ENCODE results near the gene CDADC1. TPM values are rescaled to one million over a fixed set of nuclear protein-coding genes. Genes with fewer than 3 reads are reported as not detected.
A peak's percentile ranks its signal among the peaks of the same experiment; 100 is the strongest.

CDADC1 gene
- 1 to 10 TPM; 8.5 to 9.7 TPM for total RNA-seq

DNA sequence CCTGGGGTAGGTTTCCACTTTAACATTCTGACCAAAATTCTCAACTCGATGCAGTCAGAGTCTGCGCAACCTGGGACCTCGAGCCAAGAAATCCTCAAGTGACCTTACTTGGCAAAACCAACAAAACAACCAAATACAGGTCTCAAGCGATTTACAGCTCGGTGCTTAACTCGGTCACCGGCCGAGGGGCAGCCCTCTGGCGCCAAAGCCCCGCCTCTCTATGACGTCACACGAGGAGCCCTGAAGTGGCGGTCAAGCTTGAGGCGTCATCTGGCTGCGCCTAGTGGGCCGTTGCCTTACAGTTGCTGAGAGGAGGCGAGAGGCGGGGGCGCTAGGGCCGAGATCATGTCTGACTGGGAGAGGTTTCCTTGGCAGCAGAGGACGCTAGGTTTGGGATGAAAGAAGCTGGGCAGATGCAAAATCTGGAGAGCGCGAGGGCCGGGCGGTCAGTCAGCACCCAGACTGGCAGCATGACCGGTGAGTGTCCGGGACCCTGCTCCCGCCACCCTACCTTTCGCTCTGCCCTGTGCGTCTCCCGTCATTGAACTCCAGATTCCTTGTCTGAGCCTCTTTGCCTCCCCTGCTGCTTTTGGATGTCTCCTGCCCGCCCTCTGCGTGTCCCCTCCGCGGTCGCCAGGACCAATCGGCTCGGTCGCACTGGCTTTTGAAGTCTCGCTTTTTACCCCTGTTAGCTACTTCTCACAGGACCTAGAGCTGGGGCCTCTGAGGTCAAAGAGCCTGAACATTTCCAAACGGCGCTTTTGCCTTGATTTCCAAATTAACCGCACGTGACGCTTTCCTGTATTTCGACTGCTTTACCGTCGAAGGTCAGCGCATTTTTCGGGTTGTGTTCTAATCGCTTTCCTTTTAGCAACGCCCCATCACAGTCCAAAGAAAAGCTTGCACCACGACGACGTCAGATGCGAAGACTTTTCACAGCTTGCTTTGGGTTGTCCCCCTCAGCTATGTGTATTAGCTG lies at the start of gene CDADC1:
CDADC1 (plus strand) TSS at position 283 of the 979 bp plus-strand sequence; CDS start at position 396, 113 bp downstream.
- intact Hi-C loops (cut with DNase I, micrococcal nuclease), result loop anchor here in 1 of 2 experiments (1.0 to 5.0 kb wide), 5 partner anchors 197 to 688 kb away; partner anchors contain the start of genes CAB39L, FNDC3A, KPNA3 and SETDB2
- Mint-ChIP-seq H3K4me3 (peak within 1 kb of the TSS; percentile 92), H3K4me1 (peaks cover 34% of the 10 kb centered on the region), H3K9me3 (ENCODE audit: low read depth) (no peaks in the 10 kb centered on the region), H3K27me3 (peaks cover 2% of the 10 kb centered on the region), H3K36me3 (ENCODE audit: low read depth) (peaks cover 5% of the 10 kb centered on the region), H3K27ac (peak within 1 kb of the TSS; percentile 96)
- POLR2A ChIA-PET, result interaction anchor here (0.6 to 1.7 kb wide), 3 partner anchors 9 to 248 kb away, joined by 3 to 7 read pairs (median 3); partner anchors contain the start of genes CAB39L, PHF11 and SETDB2
- DNase-seq, result peak; percentile 96
- CTCF ChIA-PET, result interaction anchor here (0.6 to 2.0 kb wide), 6 partner anchors 9 to 166 kb away, joined by 3 to 9 read pairs (median 4); no protein-coding TSS in a partner anchor
- ATAC-seq, result peak; percentile 94

DNA sequence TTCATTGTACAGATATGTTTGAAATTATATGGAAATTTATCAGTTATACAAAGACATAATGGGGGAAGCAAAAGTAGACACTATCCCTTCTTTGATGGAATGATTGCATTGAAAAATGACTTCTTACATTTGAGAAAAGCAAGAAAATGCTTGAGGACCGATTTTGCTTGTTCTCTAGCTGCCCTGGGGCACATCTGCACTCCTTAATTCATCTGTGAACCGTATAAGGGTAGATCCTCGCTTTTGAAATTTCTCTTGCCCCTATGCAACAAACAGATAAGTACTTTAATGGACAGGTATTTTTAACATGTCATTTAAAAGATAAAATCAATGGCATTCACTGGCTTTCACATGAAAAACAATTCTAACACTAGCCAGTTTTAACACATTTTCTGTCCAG lies 41.1 kb upstream of the CDADC1 start:
- ATAC-seq (no peak), DNase-seq (no peak)
- H3K36me3 Mint-ChIP-seq (ENCODE audit: low read depth), result peaks cover 37% of the 10 kb centered on the region
- no peaks in the 10 kb centered on the region for H3K4me1 Mint-ChIP-seq
- no peak overlapping the region for H3K27ac Mint-ChIP-seq
- no peak overlapping the region for H3K4me3 Mint-ChIP-seq
- intact Hi-C loops (cut with DNase I, micrococcal nuclease), result no loop called here
- ChIA-PET POLR2A (no interaction called here), CTCF (no interaction called here)
- no peaks in the 10 kb centered on the region for H3K27me3 Mint-ChIP-seq
- H3K9me3 Mint-ChIP-seq (ENCODE audit: low read depth), result no peaks in the 10 kb centered on the region

DNA sequence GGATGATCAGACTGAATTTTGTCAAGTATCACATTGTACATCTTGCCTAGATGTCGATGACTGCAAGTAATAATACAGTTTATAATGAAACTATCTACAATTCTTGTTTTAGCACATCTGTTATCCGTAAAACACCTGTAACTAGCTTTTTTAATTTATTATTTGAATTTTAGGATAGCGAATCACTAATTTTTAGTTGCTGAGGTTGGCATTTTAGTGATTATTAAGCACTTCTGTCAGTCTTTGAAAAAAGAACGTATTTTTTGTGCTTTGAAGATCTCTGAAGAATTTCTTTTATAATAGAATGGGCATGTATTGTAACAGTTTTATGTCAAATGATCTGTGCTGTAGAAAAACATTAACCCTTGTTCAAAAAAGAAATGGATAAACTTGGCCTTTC lies 39.1 kb upstream of the CDADC1 start:
- no peak overlapping the region for H3K27ac Mint-ChIP-seq
- ATAC-seq (no peak), DNase-seq (no peak)
- H3K36me3 Mint-ChIP-seq (ENCODE audit: low read depth), result peaks cover 42% of the 10 kb centered on the region
- POLR2A ChIA-PET, result no interaction called here
- intact Hi-C loops (cut with DNase I, micrococcal nuclease), result no loop called here
- no peaks in the 10 kb centered on the region for H3K9me3 Mint-ChIP-seq (ENCODE audit: low read depth)
- no peaks in the 10 kb centered on the region for H3K27me3 Mint-ChIP-seq
- CTCF ChIA-PET, result no interaction called here
- no peaks in the 10 kb centered on the region for H3K4me1 Mint-ChIP-seq
- no peak overlapping the region for H3K4me3 Mint-ChIP-seq

DNA sequence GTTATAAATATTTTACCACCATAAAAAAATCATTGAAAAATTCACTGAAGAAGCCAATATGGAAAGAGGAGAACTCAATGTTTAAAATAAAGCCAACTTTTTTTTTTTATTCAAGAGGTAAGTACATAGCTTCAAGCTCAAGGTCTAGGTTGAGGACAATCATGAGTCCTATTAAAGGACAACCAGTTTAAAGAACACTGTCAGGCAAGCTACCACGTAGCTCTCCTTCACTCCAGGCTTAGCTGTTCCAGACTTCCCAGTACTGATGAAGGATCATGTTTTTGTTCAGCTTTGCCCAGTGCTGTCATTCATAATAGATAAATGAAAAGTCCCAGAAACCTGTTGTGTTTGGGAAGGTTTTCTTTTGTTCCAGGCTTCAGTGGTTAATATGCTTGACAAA lies 37.6 kb upstream of the CDADC1 start:
- ATAC-seq (no peak), DNase-seq (no peak)
- no peaks in the 10 kb centered on the region for H3K27me3 Mint-ChIP-seq
- intact Hi-C loops (cut with DNase I, micrococcal nuclease), result no loop called here
- POLR2A ChIA-PET, result no interaction called here
- H3K4me3 Mint-ChIP-seq, result no peak overlapping the region
- no peak overlapping the region for H3K27ac Mint-ChIP-seq
- peaks cover 9% of the 10 kb centered on the region for H3K4me1 Mint-ChIP-seq
- no peaks in the 10 kb centered on the region for H3K9me3 Mint-ChIP-seq (ENCODE audit: low read depth)
- CTCF ChIA-PET, result interaction anchor here (0.6 to 1.6 kb wide), 2 partner anchors 9 to 761 kb away, joined by 4 read pairs; no protein-coding TSS in a partner anchor
- H3K36me3 Mint-ChIP-seq (ENCODE audit: low read depth), result peaks cover 35% of the 10 kb centered on the region

DNA sequence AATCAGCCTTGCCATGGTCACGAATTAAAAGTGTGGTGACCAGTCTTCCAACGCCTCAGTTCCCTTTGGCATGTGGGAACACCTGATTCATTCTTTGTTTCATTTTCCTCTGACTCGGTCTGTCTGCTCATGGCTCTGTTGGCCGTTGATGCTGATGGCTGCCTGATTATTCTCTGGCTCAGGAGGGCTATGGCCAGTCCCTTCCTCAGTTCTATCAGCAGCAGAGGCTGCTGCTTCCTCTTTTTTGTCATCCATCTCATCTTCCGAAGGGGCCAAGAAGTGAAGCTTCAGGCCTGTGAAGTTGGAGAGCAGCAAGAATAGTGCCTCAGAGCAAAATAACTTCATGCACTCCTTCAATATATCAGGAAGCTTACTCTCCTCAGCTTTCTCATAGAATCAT lies 37.1 kb upstream of the CDADC1 start:
- no peak overlapping the region for H3K4me3 Mint-ChIP-seq
- H3K27me3 Mint-ChIP-seq, result no peaks in the 10 kb centered on the region
- H3K27ac Mint-ChIP-seq, result peak overlapping the region; percentile 8
- ATAC-seq, result no peak
- H3K4me1 Mint-ChIP-seq, result peaks cover 10% of the 10 kb centered on the region
- DNase-seq, result no peak
- intact Hi-C loops (cut with DNase I, micrococcal nuclease), result no loop called here
- H3K36me3 Mint-ChIP-seq (ENCODE audit: low read depth), result peaks cover 34% of the 10 kb centered on the region
- ChIA-PET POLR2A (no interaction called here), CTCF (interaction anchor here (1.6 kb wide), 1 partner anchor 9 kb away, joined by 4 read pairs; no protein-coding TSS in a partner anchor)
- H3K9me3 Mint-ChIP-seq (ENCODE audit: low read depth), result no peaks in the 10 kb centered on the region

DNA sequence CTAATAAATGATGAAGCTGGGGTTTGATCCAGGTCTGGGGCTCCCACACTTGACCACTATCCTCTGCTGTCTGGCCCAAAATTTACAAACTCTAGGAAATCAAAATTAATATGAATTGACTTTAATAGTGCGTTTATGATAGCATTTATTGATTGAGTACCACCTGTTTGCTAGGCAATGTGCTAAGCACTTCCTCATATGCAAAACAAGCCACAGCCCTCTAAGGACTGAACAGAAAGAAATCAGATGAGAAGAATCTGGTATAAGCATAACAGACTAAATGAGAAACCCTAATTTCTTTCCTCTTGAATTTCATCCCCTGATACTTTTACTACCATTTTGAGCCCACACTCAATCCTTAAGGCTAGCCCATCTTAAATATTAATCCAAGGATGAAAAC lies 34.2 kb upstream of the CDADC1 start:
- DNase-seq (no peak), ATAC-seq (no peak)
- Mint-ChIP-seq H3K4me3 (no peak overlapping the region), H3K4me1 (peaks cover 10% of the 10 kb centered on the region), H3K9me3 (ENCODE audit: low read depth) (no peaks in the 10 kb centered on the region), H3K36me3 (ENCODE audit: low read depth) (peaks cover 14% of the 10 kb centered on the region), H3K27me3 (peaks cover 15% of the 10 kb centered on the region), H3K27ac (no peak overlapping the region)
- ChIA-PET CTCF (no interaction called here), POLR2A (no interaction called here)
- intact Hi-C loops (cut with DNase I, micrococcal nuclease), result no loop called here

DNA sequence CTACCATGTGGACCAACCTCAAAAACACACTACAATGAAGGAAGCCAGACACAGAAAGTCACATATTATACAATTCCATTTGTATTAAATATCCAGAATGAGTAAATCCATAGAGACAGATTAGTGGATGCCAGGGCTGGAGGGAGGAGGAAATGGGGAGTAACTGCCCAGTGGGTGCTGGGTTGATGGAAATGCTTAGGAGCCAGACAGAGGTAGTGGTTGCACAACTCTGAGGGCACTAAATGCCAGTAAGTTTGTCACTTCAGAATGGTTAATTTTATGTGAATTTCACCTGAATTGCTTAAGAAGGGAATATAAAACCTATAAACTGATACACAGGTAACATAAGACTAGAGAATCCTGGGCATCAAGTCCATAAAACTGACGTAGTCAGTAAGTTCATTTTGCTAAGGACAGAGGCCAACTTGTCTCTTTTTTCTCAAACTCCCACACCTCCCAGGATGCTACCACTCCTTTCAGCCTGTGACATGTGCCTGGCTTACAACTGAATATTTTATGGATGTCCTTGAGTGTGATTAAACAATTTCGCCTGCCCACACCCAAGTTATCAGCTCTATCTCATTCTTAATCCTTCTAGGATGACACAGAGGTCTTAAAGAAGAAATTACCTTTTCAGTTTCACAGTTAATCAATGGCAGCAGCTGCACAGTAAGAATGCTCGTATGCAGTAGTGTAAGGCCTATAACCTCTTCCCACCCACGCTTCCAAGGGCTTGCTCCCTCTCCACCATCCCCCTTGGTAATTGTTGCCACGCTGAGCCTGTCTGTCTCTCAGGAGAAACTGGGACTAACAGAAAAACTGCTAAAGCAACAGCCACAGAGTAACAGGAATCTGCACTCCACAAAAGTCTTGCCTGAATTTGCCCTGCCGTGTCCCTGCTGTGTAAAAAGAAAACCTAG lies 33.5 kb upstream of the CDADC1 start:
- Mint-ChIP-seq H3K27me3 (peaks cover 22% of the 10 kb centered on the region), H3K36me3 (ENCODE audit: low read depth) (peaks cover 14% of the 10 kb centered on the region), H3K27ac (peak overlapping the region; percentile 9), H3K4me3 (no peak overlapping the region), H3K4me1 (peaks cover 10% of the 10 kb centered on the region), H3K9me3 (ENCODE audit: low read depth) (no peaks in the 10 kb centered on the region)
- ChIA-PET CTCF (interaction anchor here (0.9 to 1.5 kb wide), 4 partner anchors 13 to 444 kb away, joined by 3 to 5 read pairs (median 4); no protein-coding TSS in a partner anchor), POLR2A (no interaction called here)
- intact Hi-C loops (cut with DNase I, micrococcal nuclease), result no loop called here
- ATAC-seq (peak; percentile 48), DNase-seq (no peak)

DNA sequence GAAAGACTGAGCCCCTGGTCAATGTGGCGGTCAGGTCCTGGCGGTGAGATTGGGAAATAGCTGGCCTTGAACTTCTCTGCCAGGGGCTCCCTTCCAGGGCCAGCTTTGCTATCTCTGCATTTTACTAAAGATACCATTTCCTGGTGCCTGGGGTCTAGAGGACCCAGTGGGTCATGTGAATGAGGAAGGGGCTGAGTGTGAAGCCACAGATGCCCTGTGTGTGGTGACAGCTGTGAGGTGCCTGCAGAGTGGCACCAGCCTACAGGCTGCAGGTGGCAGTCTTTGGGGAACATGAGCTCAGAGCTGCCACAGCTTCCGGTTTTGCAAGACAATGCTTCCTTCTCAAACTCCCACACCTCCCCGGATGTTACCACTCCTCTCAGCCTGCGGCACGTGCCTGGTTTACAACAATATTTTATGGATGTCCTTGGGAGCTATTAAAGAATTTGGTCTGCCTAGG lies 32.8 kb upstream of the CDADC1 start:
- DNase-seq (peak; percentile 64), ATAC-seq (peak; percentile 83)
- H3K4me1 Mint-ChIP-seq, result peaks cover 12% of the 10 kb centered on the region
- intact Hi-C loops (cut with DNase I, micrococcal nuclease), result no loop called here
- H3K4me3 Mint-ChIP-seq, result no peak overlapping the region
- H3K27ac Mint-ChIP-seq, result peak overlapping the region; percentile 9
- ChIA-PET CTCF (interaction anchor here (0.9 to 1.5 kb wide), 4 partner anchors 13 to 445 kb away, joined by 3 to 5 read pairs (median 4); no protein-coding TSS in a partner anchor), POLR2A (no interaction called here)
- peaks cover 10% of the 10 kb centered on the region for H3K36me3 Mint-ChIP-seq (ENCODE audit: low read depth)
- no peaks in the 10 kb centered on the region for H3K9me3 Mint-ChIP-seq (ENCODE audit: low read depth)
- H3K27me3 Mint-ChIP-seq, result peaks cover 28% of the 10 kb centered on the region

DNA sequence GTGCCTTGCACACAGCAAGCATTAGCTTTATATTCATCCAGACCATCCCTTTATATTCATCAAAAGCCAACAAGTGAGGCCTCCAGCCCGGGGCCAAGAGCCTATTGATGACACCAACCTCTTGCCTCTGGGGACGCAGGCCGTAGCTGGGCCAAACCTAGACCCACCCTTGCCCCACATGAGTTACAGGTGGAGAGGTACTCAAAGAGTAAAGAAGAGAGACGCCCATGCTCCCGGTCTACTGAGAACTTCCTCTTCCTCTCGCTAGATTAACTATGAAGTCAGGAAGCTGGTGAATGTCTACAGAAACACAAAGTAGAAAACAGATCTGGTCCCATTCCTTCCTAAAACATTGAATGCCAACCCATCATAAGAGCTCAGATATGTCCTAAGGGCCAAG lies 31.4 kb upstream of the CDADC1 start:
- no peak for ATAC-seq
- intact Hi-C loops (cut with DNase I, micrococcal nuclease), result no loop called here
- Mint-ChIP-seq H3K4me3 (no peak overlapping the region), H3K27ac (no peak overlapping the region), H3K36me3 (ENCODE audit: low read depth) (peaks cover 8% of the 10 kb centered on the region), H3K9me3 (ENCODE audit: low read depth) (no peaks in the 10 kb centered on the region), H3K27me3 (peaks cover 33% of the 10 kb centered on the region), H3K4me1 (peaks cover 14% of the 10 kb centered on the region)
- DNase-seq, result no peak
- ChIA-PET CTCF (no interaction called here), POLR2A (no interaction called here)

DNA sequence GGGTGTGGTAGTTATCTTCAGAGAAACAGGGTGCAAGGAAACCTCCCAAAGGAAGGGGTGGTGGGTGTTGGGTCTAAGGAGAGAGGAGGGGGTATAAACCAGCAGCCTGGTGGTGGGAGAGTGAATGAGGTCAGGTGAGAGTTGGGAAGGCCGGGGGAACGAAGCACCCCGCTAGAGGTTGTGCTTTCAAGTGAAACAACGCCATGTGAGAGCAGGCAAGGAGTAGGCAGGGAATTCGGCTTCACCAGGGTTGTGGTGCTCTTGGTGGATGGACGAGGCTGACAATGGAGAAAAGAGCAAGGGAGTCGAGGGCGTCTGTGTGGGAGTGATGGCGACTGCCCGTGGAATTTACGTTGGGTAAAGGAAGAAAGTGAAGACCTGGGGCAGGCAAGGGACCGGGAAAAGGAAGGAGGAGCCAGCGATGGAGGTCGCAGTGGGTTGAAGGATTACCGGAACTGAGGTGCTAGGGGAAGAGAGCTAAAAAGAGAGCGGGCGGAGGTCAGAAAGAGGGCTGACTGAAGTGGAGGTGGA lies 29.7 kb upstream of the CDADC1 start:
- Mint-ChIP-seq H3K4me1 (peaks cover 14% of the 10 kb centered on the region), H3K36me3 (ENCODE audit: low read depth) (no peaks in the 10 kb centered on the region), H3K9me3 (ENCODE audit: low read depth) (no peaks in the 10 kb centered on the region), H3K27ac (no peak overlapping the region), H3K27me3 (peaks cover 48% of the 10 kb centered on the region), H3K4me3 (no peak overlapping the region)
- intact Hi-C loops (cut with DNase I, micrococcal nuclease), result no loop called here
- CTCF ChIA-PET, result no interaction called here
- ATAC-seq (no peak), DNase-seq (no peak)
- POLR2A ChIA-PET, result no interaction called here

DNA sequence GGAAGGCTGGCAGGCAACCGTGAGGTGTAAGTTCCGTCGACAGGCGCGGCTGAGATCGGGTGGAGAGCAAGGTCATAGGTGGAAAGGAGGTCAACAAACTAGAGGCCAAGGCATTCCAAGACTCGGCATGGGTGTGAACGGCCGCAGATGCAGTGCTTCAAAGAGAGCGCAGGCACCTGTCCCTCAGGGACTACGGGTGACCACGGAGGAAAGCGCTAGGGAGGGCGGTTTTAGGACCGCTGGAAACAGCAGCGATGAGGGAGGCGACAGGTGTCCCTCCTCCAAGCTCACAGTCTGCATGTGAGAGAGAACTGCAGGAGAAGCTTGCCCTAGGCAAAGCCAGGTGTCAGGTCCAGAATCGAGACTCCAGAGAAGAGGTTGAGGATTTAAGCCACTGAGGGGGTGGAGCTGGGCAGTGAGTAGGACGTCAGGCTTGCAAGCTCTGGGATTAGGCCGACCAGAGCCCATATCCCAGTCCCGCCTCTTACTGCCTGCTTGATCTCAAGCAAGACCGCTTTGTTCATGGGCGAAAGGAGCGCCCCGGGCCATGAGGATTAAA lies 29.2 kb upstream of the CDADC1 start:
- Mint-ChIP-seq H3K4me1 (peaks cover 14% of the 10 kb centered on the region), H3K27me3 (peaks cover 50% of the 10 kb centered on the region), H3K27ac (no peak overlapping the region), H3K36me3 (ENCODE audit: low read depth) (no peaks in the 10 kb centered on the region), H3K4me3 (no peak overlapping the region), H3K9me3 (ENCODE audit: low read depth) (no peaks in the 10 kb centered on the region)
- intact Hi-C loops (cut with DNase I, micrococcal nuclease), result no loop called here
- ChIA-PET CTCF (interaction anchor here (0.7 to 0.9 kb wide), 2 partner anchors 29 to 33 kb away, joined by 3 to 4 read pairs; partner anchors contain the start of gene CDADC1), POLR2A (no interaction called here)
- no peak for ATAC-seq
- DNase-seq, result no peak
